ENCODE data around the gene PAPLN.

PAPLN gene

GRCh38 chr14:73253323-73253610, 16.0 kb downstream of the PAPLN start:
- no peaks in the 10 kb centered on the region for H3K4me1 ChIP-seq (ENCODE audit: control insufficient read depth, insufficient read depth, low read length)
- no peak overlapping the region for H3K9ac ChIP-seq (ENCODE audit: low read length in 2 of 2)
- no peaks in the 10 kb centered on the region for H3K9me3 ChIP-seq (ENCODE audit: control insufficient read depth in 2 of 2, low read length in 2 of 2)
- peaks cover 0 to 4% of the 10 kb centered on the region in 2 donors for H3K36me3 ChIP-seq (ENCODE audit: control insufficient read depth in 2 of 2, insufficient read depth in 2 of 2, low read length in 2 of 2)
- no peak overlapping the region for H3K27ac ChIP-seq (ENCODE audit: low read length)
- H3K27me3 ChIP-seq (ENCODE audit: control insufficient read depth in 1 of 2, insufficient read depth in 2 of 2, low read length in 2 of 2): no peaks in the 10 kb centered on the region
- no peak overlapping the region for H3K4me3 ChIP-seq (ENCODE audit: low read length in 2 of 2)

- no peak overlapping the region for H3K9ac ChIP-seq (ENCODE audit: low read length in 2 of 2)
- no peaks in the 10 kb centered on the region for H3K27me3 ChIP-seq (ENCODE audit: control insufficient read depth in 1 of 2, insufficient read depth in 2 of 2, low read length in 2 of 2)
- H3K4me1 ChIP-seq (ENCODE audit: control insufficient read depth, insufficient read depth, low read length): no peaks in the 10 kb centered on the region
- H3K27ac ChIP-seq (ENCODE audit: low read length): no peak overlapping the region
- no peaks in the 10 kb centered on the region for H3K9me3 ChIP-seq (ENCODE audit: control insufficient read depth in 2 of 2, low read length in 2 of 2)
- H3K36me3 ChIP-seq (ENCODE audit: control insufficient read depth in 2 of 2, insufficient read depth in 2 of 2, low read length in 2 of 2): peaks cover 0 to 4% of the 10 kb centered on the region in 2 donors
- no peak overlapping the region for H3K4me3 ChIP-seq (ENCODE audit: low read length in 2 of 2)
These were observed 16.4 kb downstream of the PAPLN start for GRCh38 chr14:73253721-73254120.

- Histone ChIP-seq H3K27ac (ENCODE audit: low read length) (no peak overlapping the region), H3K27me3 (ENCODE audit: control insufficient read depth in 1 of 2, insufficient read depth in 2 of 2, low read length in 2 of 2) (no peaks in the 10 kb centered on the region), H3K36me3 (ENCODE audit: control insufficient read depth in 2 of 2, insufficient read depth in 2 of 2, low read length in 2 of 2) (peaks cover 0 to 5% of the 10 kb centered on the region in 2 donors), H3K9me3 (ENCODE audit: control insufficient read depth in 2 of 2, low read length in 2 of 2) (no peaks in the 10 kb centered on the region), H3K4me1 (ENCODE audit: control insufficient read depth, insufficient read depth, low read length) (no peaks in the 10 kb centered on the region), H3K9ac (ENCODE audit: low read length in 2 of 2) (no peak overlapping the region), H3K4me3 (ENCODE audit: low read length in 2 of 2) (no peak overlapping the region)
These were observed 17.1 kb downstream of the PAPLN start for GRCh38 chr14:73254247-73255004.

GRCh38 chr14:73255005-73255400, 17.7 kb downstream of the PAPLN start:
- no peaks in the 10 kb centered on the region for H3K27me3 ChIP-seq (ENCODE audit: control insufficient read depth in 1 of 2, insufficient read depth in 2 of 2, low read length in 2 of 2)
- peaks cover 5 to 9% of the 10 kb centered on the region in 2 donors for H3K36me3 ChIP-seq (ENCODE audit: control insufficient read depth in 2 of 2, insufficient read depth in 2 of 2, low read length in 2 of 2)
- H3K4me3 ChIP-seq (ENCODE audit: low read length in 2 of 2): no peak overlapping the region
- no peak overlapping the region for H3K27ac ChIP-seq (ENCODE audit: low read length)
- no peaks in the 10 kb centered on the region for H3K4me1 ChIP-seq (ENCODE audit: control insufficient read depth, insufficient read depth, low read length)
- no peaks in the 10 kb centered on the region for H3K9me3 ChIP-seq (ENCODE audit: control insufficient read depth in 2 of 2, low read length in 2 of 2)
- H3K9ac ChIP-seq (ENCODE audit: low read length in 2 of 2): no peak overlapping the region

GRCh38 chr14:73255693-73256225, 18.5 kb downstream of the PAPLN start:
- no peaks in the 10 kb centered on the region for H3K9me3 ChIP-seq (ENCODE audit: control insufficient read depth in 2 of 2, low read length in 2 of 2)
- H3K9ac ChIP-seq (ENCODE audit: low read length in 2 of 2): no peak overlapping the region
- no peak overlapping the region for H3K27ac ChIP-seq (ENCODE audit: low read length)
- no peak overlapping the region for H3K4me3 ChIP-seq (ENCODE audit: low read length in 2 of 2)
- H3K36me3 ChIP-seq (ENCODE audit: control insufficient read depth in 2 of 2, insufficient read depth in 2 of 2, low read length in 2 of 2): peaks cover 5 to 11% of the 10 kb centered on the region in 2 donors
- H3K4me1 ChIP-seq (ENCODE audit: control insufficient read depth, insufficient read depth, low read length): no peaks in the 10 kb centered on the region
- H3K27me3 ChIP-seq (ENCODE audit: control insufficient read depth in 1 of 2, insufficient read depth in 2 of 2, low read length in 2 of 2): no peaks in the 10 kb centered on the region

GRCh38 chr14:73258076-73258475, 20.8 kb downstream of the PAPLN start:
- Histone ChIP-seq H3K36me3 (ENCODE audit: control insufficient read depth in 2 of 2, insufficient read depth in 2 of 2, low read length in 2 of 2) (peaks cover 5 to 15% of the 10 kb centered on the region in 2 donors), H3K27me3 (ENCODE audit: control insufficient read depth in 1 of 2, insufficient read depth in 2 of 2, low read length in 2 of 2) (no peaks in the 10 kb centered on the region), H3K9ac (ENCODE audit: low read length in 2 of 2) (no peak overlapping the region), H3K9me3 (ENCODE audit: control insufficient read depth in 2 of 2, low read length in 2 of 2) (no peaks in the 10 kb centered on the region), H3K4me3 (ENCODE audit: low read length in 2 of 2) (no peak overlapping the region), H3K27ac (ENCODE audit: low read length) (no peak overlapping the region), H3K4me1 (ENCODE audit: control insufficient read depth, insufficient read depth, low read length) (no peaks in the 10 kb centered on the region)

GRCh38 chr14:73258845-73259611, 21.7 kb downstream of the PAPLN start:
- Histone ChIP-seq H3K9me3 (ENCODE audit: control insufficient read depth in 2 of 2, low read length in 2 of 2) (no peaks in the 10 kb centered on the region), H3K9ac (ENCODE audit: low read length in 2 of 2) (no peak overlapping the region), H3K27ac (ENCODE audit: low read length) (no peak overlapping the region), H3K4me1 (ENCODE audit: control insufficient read depth, insufficient read depth, low read length) (no peaks in the 10 kb centered on the region), H3K36me3 (ENCODE audit: control insufficient read depth in 2 of 2, insufficient read depth in 2 of 2, low read length in 2 of 2) (peaks cover 5 to 18% of the 10 kb centered on the region in 2 donors), H3K27me3 (ENCODE audit: control insufficient read depth in 1 of 2, insufficient read depth in 2 of 2, low read length in 2 of 2) (no peaks in the 10 kb centered on the region), H3K4me3 (ENCODE audit: low read length in 2 of 2) (no peak overlapping the region)

GRCh38 chr14:73259837-73260236, 22.5 kb downstream of the PAPLN start:
- peaks cover 5 to 17% of the 10 kb centered on the region in 2 donors for H3K36me3 ChIP-seq (ENCODE audit: control insufficient read depth in 2 of 2, insufficient read depth in 2 of 2, low read length in 2 of 2)
- no peak overlapping the region for H3K9ac ChIP-seq (ENCODE audit: low read length in 2 of 2)
- no peaks in the 10 kb centered on the region for H3K27me3 ChIP-seq (ENCODE audit: control insufficient read depth in 1 of 2, insufficient read depth in 2 of 2, low read length in 2 of 2)
- no peak overlapping the region for H3K27ac ChIP-seq (ENCODE audit: low read length)
- H3K9me3 ChIP-seq (ENCODE audit: control insufficient read depth in 2 of 2, low read length in 2 of 2): no peaks in the 10 kb centered on the region
- no peak overlapping the region for H3K4me3 ChIP-seq (ENCODE audit: low read length in 2 of 2)
- H3K4me1 ChIP-seq (ENCODE audit: control insufficient read depth, insufficient read depth, low read length): no peaks in the 10 kb centered on the region

GRCh38 chr14:73260574-73260973, 23.3 kb downstream of the PAPLN start:
- Histone ChIP-seq H3K9ac (ENCODE audit: low read length in 2 of 2) (no peak overlapping the region), H3K27ac (ENCODE audit: low read length) (no peak overlapping the region), H3K4me1 (ENCODE audit: control insufficient read depth, insufficient read depth, low read length) (no peaks in the 10 kb centered on the region), H3K36me3 (ENCODE audit: control insufficient read depth in 2 of 2, insufficient read depth in 2 of 2, low read length in 2 of 2) (peaks cover 5 to 17% of the 10 kb centered on the region in 2 donors), H3K9me3 (ENCODE audit: control insufficient read depth in 2 of 2, low read length in 2 of 2) (no peaks in the 10 kb centered on the region), H3K4me3 (ENCODE audit: low read length in 2 of 2) (no peak overlapping the region), H3K27me3 (ENCODE audit: control insufficient read depth in 1 of 2, insufficient read depth in 2 of 2, low read length in 2 of 2) (no peaks in the 10 kb centered on the region)

- no peaks in the 10 kb centered on the region for H3K27me3 ChIP-seq (ENCODE audit: control insufficient read depth in 1 of 2, insufficient read depth in 2 of 2, low read length in 2 of 2)
- no peak overlapping the region for H3K4me3 ChIP-seq (ENCODE audit: low read length in 2 of 2)
- H3K36me3 ChIP-seq (ENCODE audit: control insufficient read depth in 2 of 2, insufficient read depth in 2 of 2, low read length in 2 of 2): peaks cover 5 to 17% of the 10 kb centered on the region in 2 donors
- no peak overlapping the region for H3K27ac ChIP-seq (ENCODE audit: low read length)
- H3K4me1 ChIP-seq (ENCODE audit: control insufficient read depth, insufficient read depth, low read length): no peaks in the 10 kb centered on the region
- H3K9ac ChIP-seq (ENCODE audit: low read length in 2 of 2): no peak overlapping the region
- no peaks in the 10 kb centered on the region for H3K9me3 ChIP-seq (ENCODE audit: control insufficient read depth in 2 of 2, low read length in 2 of 2)
These were observed 23.8 kb downstream of the PAPLN start for GRCh38 chr14:73261075-73261474.
